Memory B cell (primary cell): ENCODE data around the gene PHC2.

Experiments used
- ATAC-seq: fragments of 150-1000 bp; cut with Tn5 transposase; 2 replicates; pipeline ENCODE4 v1.10.0; 2021; ENCODE audit warnings: low read depth, mild to moderate bottlenecking, moderate library complexity
- DNase-seq, 2 donors: peaks; one replicate each; pipeline ENCODE4 v3.0.0; 2022; ENCODE audit warnings: low spot score in 2 of 2
- H3K27ac Mint-ChIP-seq: one replicate; pipeline ENCODE4 v1.8.0; 2022; ENCODE audit warnings: mild to moderate bottlenecking, moderate library complexity, mixed read lengths
- H3K27me3 Mint-ChIP-seq: one replicate; pipeline ENCODE4 v1.8.0; 2022; ENCODE audit warnings: mixed read lengths
- H3K36me3 Mint-ChIP-seq: one replicate; pipeline ENCODE4 v1.8.0; 2022; ENCODE audit warnings: mild to moderate bottlenecking, mixed read lengths
- H3K4me1 Mint-ChIP-seq: one replicate; pipeline ENCODE4 v1.8.0; 2022; ENCODE audit warnings: mixed read lengths
- H3K4me3 Mint-ChIP-seq: one replicate; pipeline ENCODE4 v1.8.0; 2022; ENCODE audit warnings: mild to moderate bottlenecking, moderate library complexity, mixed read lengths
- H3K9me3 Mint-ChIP-seq: one replicate; pipeline ENCODE4 v1.8.0; 2022; ENCODE audit warnings: mixed read lengths

Gene PHC2

DNA sequence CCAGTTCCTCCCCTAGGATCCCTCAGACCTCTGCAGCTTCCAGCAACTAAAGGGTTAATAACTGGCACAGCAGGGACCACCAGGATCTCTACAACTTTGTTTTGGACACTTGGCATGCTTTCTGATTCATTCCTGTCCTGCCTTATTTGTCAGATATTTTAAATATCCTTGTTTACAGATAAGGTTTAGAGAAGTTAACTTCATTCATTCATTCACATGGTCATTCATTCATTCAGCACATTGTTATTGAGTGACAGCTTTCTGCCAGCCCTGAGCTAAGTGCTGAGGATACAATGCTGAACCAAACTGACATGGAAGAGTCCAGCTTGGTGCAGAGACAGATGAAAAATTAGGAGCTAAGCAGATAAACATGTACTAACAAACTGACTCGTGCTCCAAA lies 8.8 kb upstream of the PHC2 start:
- H3K9me3 Mint-ChIP-seq, result no peaks in the 10 kb centered on the region

DNA sequence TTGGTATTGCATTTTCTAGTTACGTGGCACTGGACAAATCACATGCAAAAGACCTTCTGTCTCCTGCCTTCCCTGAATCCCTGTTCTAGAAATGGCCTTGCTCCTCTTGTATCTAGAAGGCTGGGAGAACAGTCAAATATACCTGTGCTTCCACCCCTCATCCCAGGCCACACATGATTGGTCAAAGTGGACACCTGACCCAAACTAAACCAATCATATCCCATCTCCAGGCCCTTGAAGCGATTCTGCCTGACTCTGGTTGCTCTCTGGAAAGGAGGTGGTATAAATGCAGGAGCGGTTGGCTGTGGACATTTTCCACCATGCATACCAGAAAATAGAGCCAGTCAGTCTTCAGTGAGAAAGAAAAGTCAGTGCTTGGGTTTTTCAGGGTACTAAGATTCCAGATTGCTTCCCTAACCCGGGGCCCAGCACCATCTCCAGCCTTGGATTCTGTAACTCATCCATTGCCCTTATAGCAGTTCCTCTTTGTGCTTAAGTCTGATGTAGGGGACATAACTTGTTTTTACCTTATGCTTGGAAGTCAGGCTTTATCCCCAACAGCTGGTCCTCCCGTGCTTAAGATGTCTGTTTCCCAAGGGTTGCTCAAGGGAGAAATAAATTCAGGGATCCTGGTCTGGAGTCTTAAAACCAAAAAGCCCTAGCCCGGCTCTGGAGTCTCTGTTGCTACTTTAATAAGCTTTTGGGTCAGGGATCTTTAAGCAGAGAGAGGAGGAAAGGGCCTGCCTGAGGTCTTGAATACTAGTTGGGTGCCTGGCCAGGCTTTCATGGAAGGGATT lies 7.7 kb upstream of the PHC2 start:
- Mint-ChIP-seq H3K27me3 (peaks cover 11% of the 10 kb centered on the region), H3K4me1 (peaks cover 4% of the 10 kb centered on the region), H3K9me3 (no peaks in the 10 kb centered on the region), H3K27ac (no peak overlapping the region), H3K4me3 (no peak overlapping the region), H3K36me3 (no peaks in the 10 kb centered on the region)
- DNase-seq, result no peak
- no peak for ATAC-seq

More for the DNA sequence above, 8.8 kb upstream of the PHC2 start:
- Mint-ChIP-seq H3K27ac (no peak overlapping the region), H3K27me3 (peaks cover 11% of the 10 kb centered on the region), H3K4me3 (no peak overlapping the region), H3K36me3 (no peaks in the 10 kb centered on the region), H3K4me1 (peaks cover 4% of the 10 kb centered on the region)
- ATAC-seq (no peak), DNase-seq (no peak)

DNA sequence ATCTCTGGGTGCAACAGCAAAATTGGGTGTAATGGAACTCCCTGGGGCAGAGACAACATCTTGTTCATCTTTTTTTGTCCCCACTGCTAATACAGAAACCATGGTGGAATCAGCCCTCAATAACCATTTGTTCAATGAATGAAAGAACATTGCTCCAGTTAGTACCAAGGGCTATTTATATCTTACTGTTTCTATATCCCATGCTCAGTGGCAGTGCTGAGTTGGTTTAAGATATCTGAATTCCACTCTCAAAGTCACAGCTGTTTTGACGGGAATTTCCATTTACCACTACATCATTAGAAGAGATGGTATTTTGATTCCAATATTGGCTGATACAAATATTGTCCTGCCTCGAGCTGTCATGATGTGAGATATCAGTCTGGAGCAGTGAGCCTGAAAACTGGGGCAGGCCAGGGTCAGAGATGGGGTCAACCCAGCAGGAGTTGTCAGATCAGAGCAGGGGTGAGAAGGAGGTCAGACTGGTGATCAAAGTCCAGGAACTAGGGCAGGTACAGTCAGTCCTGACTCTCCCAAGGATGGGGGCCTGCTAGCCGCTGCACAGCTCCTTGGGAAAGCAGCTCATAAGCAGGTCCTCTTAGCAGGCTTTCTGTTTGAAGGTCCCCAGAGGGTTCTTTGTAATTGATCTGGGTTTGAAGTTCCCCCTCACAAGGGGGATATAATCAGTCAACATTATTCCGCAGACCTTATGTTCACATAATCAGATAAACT lies 5.8 kb upstream of the PHC2 start:
- Mint-ChIP-seq H3K27ac (no peak overlapping the region), H3K27me3 (peaks cover 6% of the 10 kb centered on the region), H3K9me3 (no peaks in the 10 kb centered on the region), H3K36me3 (no peaks in the 10 kb centered on the region), H3K4me1 (peaks cover 4% of the 10 kb centered on the region), H3K4me3 (no peak overlapping the region)
- ATAC-seq (no peak), DNase-seq (no peak)

DNA sequence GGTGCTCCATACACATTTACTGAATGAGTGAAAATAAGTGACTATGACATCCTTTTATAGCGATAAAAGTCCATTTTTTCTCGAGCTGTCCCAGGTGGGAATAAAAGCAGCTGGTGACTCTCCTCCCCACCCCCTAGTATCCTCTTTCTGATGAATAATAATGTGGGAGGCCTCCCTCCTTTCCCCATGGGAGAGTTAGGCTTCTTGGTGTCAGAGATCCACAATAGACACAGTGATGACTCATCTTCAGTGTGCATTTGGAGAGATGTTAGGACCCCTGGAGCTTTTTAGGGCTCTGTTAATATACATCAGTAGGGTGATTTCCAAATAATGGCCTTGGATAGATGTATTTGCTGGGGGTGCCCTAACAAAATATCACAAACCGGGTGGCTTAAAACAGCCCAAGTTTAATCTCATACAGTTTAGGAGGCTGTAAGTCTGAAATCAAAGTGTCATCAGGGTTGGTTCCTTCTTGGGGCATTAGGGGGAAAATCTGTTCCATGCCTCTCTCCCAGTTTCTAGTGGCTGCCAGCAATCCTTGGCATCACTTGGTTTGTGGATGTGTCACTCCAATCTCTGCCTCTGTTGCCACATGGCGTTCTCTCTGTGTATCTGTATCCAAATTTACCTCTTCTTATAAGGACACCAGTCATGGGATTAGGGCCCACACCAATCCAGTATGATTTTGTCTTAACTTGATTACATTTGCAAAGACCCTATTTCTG lies 4.4 kb upstream of the PHC2 start:
- no peaks in the 10 kb centered on the region for H3K4me1 Mint-ChIP-seq
- H3K27me3 Mint-ChIP-seq, result peaks cover 2% of the 10 kb centered on the region
- H3K27ac Mint-ChIP-seq, result no peak overlapping the region
- H3K9me3 Mint-ChIP-seq, result no peaks in the 10 kb centered on the region
- H3K4me3 Mint-ChIP-seq, result no peak overlapping the region
- DNase-seq (no peak), ATAC-seq (no peak)
- no peaks in the 10 kb centered on the region for H3K36me3 Mint-ChIP-seq

DNA sequence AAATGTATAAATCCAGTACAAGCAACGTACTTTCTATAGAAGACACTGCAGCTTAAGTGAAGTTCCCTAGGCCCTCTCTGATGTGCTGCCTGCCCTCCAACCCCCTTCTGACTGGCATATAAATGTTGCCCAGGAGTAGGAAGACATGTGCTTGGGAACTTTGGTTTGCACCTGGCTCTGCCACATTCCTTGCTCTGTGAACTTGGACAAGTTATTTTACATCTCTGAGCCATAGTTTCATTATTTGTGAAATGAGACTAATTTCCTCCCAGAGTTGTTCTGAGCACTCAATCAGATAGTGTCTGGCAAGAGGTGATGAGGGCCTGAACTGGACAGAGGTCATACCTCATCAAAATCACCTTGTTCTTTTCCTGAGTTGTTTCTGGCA lies 3.5 kb upstream of the PHC2 start:
- no peaks in the 10 kb centered on the region for H3K4me1 Mint-ChIP-seq

DNA sequence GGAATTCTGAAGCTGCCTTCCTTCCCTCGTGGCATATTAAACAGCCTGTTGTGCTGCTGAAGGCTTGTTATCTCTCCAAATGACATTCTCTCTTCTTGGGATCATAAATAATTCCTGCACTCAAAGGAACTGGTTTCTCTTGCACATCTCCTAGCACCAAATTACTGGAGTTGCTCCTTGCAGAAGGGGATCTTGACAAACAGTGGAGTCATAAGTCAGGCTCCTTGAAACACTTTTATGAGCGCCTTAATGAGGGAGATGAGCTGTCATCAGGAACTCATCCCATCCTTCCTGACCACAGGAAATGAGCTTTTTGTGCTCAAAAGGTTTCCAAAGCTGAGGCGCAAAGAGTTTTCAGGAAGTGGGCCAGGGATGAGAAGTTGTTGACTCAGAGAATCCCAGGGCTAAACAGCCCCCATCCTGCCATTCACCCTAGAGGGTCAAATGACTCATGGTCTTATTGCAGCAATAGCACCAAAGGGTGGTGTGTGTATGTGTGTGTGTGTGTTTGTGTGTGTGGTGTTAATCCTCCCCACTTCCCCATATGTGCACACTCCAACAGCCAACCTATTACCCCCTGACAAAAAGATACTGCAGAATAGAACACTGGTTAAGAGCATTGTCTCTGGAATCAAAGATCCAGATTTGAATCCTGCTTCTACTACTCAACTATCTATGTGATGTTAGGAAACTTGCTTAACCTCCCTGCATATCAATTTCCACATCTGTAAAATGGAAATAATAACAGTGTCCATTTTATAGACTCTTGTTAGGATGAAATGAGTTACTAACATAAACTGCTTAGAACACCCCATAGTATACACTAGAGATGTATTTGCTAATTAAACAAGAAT lies 2.8 kb upstream of the PHC2 start:
- no peak overlapping the region for H3K27ac Mint-ChIP-seq
- DNase-seq (no peak), ATAC-seq (no peak)
- H3K27me3 Mint-ChIP-seq, result peaks cover 2% of the 10 kb centered on the region
- no peaks in the 10 kb centered on the region for H3K4me1 Mint-ChIP-seq
- no peaks in the 10 kb centered on the region for H3K36me3 Mint-ChIP-seq
- no peaks in the 10 kb centered on the region for H3K9me3 Mint-ChIP-seq
- no peak overlapping the region for H3K4me3 Mint-ChIP-seq

More for the DNA sequence above, 3.5 kb upstream of the PHC2 start:
- ATAC-seq (no peak), DNase-seq (no peak)
- H3K9me3 Mint-ChIP-seq, result no peaks in the 10 kb centered on the region
- no peaks in the 10 kb centered on the region for H3K36me3 Mint-ChIP-seq
- H3K4me3 Mint-ChIP-seq, result no peak overlapping the region
- H3K27ac Mint-ChIP-seq, result no peak overlapping the region
- peaks cover 2% of the 10 kb centered on the region for H3K27me3 Mint-ChIP-seq

DNA sequence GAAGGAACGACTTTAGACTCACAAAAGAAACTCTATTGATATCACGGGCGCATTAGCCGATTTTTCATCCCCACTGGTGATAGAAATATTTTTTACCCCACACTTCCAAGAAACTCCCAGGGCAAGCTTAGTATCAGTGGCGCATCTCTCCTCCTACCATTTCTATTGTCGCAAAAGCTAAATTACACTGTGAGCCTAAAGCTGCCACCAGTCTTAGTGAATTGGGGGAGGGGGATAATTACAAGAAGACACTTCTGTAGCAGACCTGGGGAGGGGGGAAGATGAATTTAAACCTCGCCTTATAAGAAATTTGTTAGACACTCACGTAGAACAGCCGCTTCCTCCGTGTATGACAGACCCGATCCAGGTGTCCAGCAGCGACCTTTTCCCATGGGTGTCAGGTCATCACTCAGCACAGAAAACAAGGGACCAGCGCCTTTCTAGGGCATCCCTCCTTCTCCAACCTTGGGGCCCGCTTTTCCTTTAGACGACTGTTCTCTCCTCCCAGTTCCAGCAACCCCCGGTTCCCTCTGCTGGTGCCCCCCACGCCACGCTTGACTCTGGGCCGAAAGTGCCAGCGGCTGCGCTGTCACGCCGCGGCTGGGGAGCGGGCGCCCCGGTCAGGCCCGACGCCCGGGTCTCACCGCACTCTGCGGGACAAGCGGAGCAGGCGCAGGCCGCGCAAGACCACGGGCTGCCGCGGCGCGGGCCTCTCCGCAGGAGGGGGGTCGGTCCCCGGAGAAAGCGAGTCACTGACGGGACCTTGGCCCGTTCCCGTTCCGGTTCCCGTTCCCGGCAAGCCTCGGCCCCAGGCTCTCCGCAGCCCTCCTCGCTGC lies 821 bp downstream of the PHC2 start:
- H3K9me3 Mint-ChIP-seq, result no peaks in the 10 kb centered on the region
- peaks cover 2% of the 10 kb centered on the region for H3K36me3 Mint-ChIP-seq
- H3K27ac Mint-ChIP-seq, result no peak overlapping the region
- no peaks in the 10 kb centered on the region for H3K4me1 Mint-ChIP-seq
- H3K27me3 Mint-ChIP-seq, result peaks cover 7% of the 10 kb centered on the region
- DNase-seq (no peak), ATAC-seq (peak; percentile 7)
- H3K4me3 Mint-ChIP-seq, result no peak overlapping the region

DNA sequence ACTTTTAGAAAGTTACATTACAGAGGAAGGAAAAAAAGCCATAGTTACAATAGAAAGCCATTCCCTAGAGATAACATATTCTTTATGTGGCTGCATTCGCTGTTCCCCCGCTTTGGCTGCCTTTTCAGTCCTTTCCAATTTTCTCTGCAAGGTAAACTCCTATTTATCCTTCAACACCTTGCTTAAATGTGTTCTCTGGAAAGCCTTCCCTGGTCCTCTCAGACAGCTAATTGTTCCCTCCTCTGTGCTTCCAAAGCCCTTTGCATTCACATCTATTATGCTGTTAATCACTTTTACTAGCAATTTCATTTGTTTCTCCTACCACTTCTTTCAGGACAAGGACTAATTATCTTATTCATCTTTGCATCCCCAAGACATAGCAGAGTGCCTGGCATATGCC lies 1.6 kb downstream of the PHC2 start:
- Mint-ChIP-seq H3K9me3 (no peaks in the 10 kb centered on the region), H3K4me3 (no peak overlapping the region), H3K4me1 (no peaks in the 10 kb centered on the region), H3K27me3 (peaks cover 7% of the 10 kb centered on the region), H3K27ac (no peak overlapping the region), H3K36me3 (peaks cover 2% of the 10 kb centered on the region)
- ATAC-seq (no peak), DNase-seq (no peak)

DNA sequence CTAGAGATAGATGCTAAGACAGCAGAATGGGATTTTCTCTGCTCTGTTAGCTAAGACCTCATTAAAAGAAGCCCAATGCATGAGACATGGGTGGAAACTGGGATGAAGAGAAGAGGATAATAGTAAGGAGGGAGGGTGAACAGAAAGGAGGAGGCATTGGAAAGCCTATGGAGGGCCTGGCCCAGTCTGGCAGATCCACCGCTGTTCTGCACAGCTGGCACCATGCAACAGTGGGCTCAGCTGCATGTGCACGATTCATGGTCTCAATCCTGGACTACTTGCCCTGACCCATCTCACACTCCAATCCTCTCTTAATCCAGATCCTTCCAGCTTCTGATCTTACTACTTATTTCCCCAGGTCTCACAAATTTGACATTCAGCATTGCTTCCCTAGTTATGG lies 2.2 kb downstream of the PHC2 start:
- Mint-ChIP-seq H3K4me1 (no peaks in the 10 kb centered on the region), H3K27me3 (peaks cover 7% of the 10 kb centered on the region), H3K27ac (no peak overlapping the region), H3K9me3 (no peaks in the 10 kb centered on the region), H3K4me3 (no peak overlapping the region), H3K36me3 (peaks cover 2% of the 10 kb centered on the region)
- DNase-seq (no peak), ATAC-seq (no peak)

DNA sequence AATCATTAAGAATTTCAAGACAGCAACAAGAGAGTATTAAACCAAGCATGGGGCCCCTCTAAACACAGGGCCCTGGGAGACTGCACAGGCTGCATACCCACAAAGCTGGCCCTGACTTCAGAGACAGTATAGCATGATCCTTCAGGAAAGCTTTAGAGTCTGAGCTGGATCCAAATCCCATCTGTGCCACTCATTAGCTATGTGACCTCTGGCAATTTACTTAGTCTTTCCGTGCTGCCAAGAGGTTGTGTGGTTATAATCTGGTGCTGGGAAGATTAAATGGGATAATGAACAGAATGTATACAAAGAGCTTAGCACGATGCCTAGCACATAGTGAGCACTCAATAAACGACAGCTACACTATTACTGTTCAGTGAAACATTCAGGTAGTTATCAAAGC lies 4.0 kb downstream of the PHC2 start:
- Mint-ChIP-seq H3K36me3 (peaks cover 2% of the 10 kb centered on the region), H3K4me3 (no peak overlapping the region), H3K9me3 (no peaks in the 10 kb centered on the region), H3K27ac (no peak overlapping the region), H3K4me1 (no peaks in the 10 kb centered on the region), H3K27me3 (peaks cover 13% of the 10 kb centered on the region)
- ATAC-seq (no peak), DNase-seq (no peak)

DNA sequence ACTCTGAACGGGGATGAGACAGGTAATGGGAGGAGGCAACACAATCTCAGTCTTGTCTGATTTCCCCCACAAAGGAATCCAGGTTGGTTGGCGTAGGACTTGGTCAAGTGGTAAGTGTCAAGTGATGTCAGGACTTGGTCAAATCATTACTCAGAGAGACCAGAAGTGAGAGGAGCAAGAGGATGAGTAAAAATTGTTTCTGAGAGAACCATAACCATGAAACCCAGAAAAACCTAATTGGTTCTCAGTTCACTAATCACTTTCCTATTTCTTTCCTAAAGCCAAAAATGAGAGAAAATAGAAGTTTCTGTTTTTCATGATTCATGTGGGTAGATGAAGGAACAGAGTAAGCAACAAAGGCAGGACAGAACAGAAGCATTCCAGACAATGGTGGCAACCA lies 5.0 kb downstream of the PHC2 start:
- H3K36me3 Mint-ChIP-seq, result peaks cover 2% of the 10 kb centered on the region
- no peak overlapping the region for H3K4me3 Mint-ChIP-seq
- H3K27me3 Mint-ChIP-seq, result peaks cover 16% of the 10 kb centered on the region
- ATAC-seq, result no peak
- H3K9me3 Mint-ChIP-seq, result no peaks in the 10 kb centered on the region
- H3K4me1 Mint-ChIP-seq, result no peaks in the 10 kb centered on the region
- no peak for DNase-seq
- no peak overlapping the region for H3K27ac Mint-ChIP-seq

DNA sequence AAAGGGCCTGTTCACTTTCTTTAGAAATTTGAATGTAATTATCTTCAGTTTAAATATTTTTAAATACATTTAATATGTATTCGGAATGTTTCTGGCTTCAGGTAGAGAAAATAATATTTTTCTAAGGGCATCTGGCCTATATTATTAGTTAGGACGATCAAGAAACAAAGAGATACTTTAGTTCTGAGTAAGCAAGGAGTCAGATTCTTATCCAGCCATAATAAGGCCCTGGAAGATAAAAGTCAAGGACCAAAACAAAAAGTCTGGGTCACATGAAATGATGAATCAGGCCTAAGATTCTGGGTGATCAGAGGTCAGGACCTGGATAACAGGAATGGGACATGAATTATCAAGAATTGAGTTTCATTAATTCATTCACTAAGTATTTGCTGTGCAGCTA lies 6.3 kb downstream of the PHC2 start:
- H3K36me3 Mint-ChIP-seq, result peaks cover 2% of the 10 kb centered on the region
- DNase-seq, result no peak
- H3K27ac Mint-ChIP-seq, result no peak overlapping the region
- no peak overlapping the region for H3K4me3 Mint-ChIP-seq
- no peaks in the 10 kb centered on the region for H3K9me3 Mint-ChIP-seq
- ATAC-seq, result no peak
- no peaks in the 10 kb centered on the region for H3K4me1 Mint-ChIP-seq
- H3K27me3 Mint-ChIP-seq, result peaks cover 17% of the 10 kb centered on the region

DNA sequence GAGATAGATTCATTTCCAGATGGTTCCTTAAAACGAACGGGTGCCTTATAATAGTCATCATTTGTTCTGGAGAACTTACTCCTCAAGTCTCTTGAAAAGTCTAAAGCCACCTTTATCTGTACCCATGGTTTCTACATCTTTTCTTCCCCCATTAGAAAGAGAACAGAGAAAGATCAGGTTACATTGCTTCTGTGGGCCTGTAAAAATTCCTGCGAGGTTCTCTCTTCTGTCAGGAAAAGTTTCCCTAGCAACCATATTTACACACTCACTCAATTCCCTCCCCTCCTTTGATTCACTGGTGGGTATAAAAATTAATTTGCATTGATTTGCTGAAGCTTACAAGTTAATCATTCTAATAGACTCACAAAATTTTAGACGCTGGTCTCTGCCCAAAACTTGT lies 6.7 kb downstream of the PHC2 start:
- Mint-ChIP-seq H3K9me3 (no peaks in the 10 kb centered on the region), H3K27me3 (peaks cover 20% of the 10 kb centered on the region), H3K4me3 (no peak overlapping the region), H3K27ac (no peak overlapping the region), H3K4me1 (no peaks in the 10 kb centered on the region), H3K36me3 (peaks cover 2% of the 10 kb centered on the region)
- no peak for DNase-seq
- ATAC-seq, result no peak
